Fibroblast of villous mesenchyme (primary cell): ENCODE data around the gene MEF2B. TPM values are rescaled to one million over a fixed set of nuclear protein-coding genes. Genes with fewer than 3 reads are reported as not detected.

Source experiments
- DNase-seq: peaks from one replicate; pipeline ENCODE4 v3.0.0-alpha.2; 2010; ENCODE audit warnings: low read depth
- H3K4me3 ChIP-seq: 2 replicates; pipeline ENCODE4 v1.5.1; 2011; ENCODE audit warnings: low read depth, mild to moderate bottlenecking, low read length
- CTCF ChIP-seq: IDR thresholded peaks from 2 replicates; pipeline ENCODE4 v1.5.1; 2012; ENCODE audit warnings: low read depth, mild to moderate bottlenecking, low read length; ENCODE audit not compliant: insufficient read depth
- total RNA-seq: library from RNA; depleted of rRNA; stranded (reverse); fragments of >200 nt; gene quantifications from 2 replicates; pipeline ENCODE4 v1.2.3, GENCODE V29; 2012

Gene MEF2B
- 0.32 TPM in 1 of 2 replicates, not detected in the other for total RNA-seq

GRCh38 chr19:19170053-19170872 lies at the start of gene MEF2B:
Gene MEF2B (minus strand): TSS chr19:19170263. CDS start chr19:19150735, 19,528 bp downstream.
- H3K4me3 ChIP-seq, result peak within 1 kb of the TSS; percentile 40
- peak; percentile 68 for DNase-seq
- TF ChIP-seq CTCF, result no peak

- no peak overlapping the region for H3K4me3 ChIP-seq
- TF ChIP-seq CTCF, result no peak
- no peak for DNase-seq
Measured at GRCh38 chr19:19218911-19219310, 48.8 kb upstream of the MEF2B start.

- DNase-seq, result peak; percentile 8
- no peak for TF ChIP-seq CTCF
- H3K4me3 ChIP-seq, result no peak overlapping the region
Measured at GRCh38 chr19:19217099-19217498, 47.0 kb upstream of the MEF2B start.

- no peak for DNase-seq
- no peak for TF ChIP-seq CTCF
- H3K4me3 ChIP-seq, result no peak overlapping the region
Measured at GRCh38 chr19:19215792-19216191, 45.7 kb upstream of the MEF2B start.

- DNase-seq, result peak; percentile 46
- no peak for TF ChIP-seq CTCF
- no peak overlapping the region for H3K4me3 ChIP-seq
Measured at GRCh38 chr19:19214892-19215291, 44.8 kb upstream of the MEF2B start.

GRCh38 chr19:19214159-19214490 lies 44.1 kb upstream of the MEF2B start:
- no peak for DNase-seq
- H3K4me3 ChIP-seq, result no peak overlapping the region
- TF ChIP-seq CTCF, result no peak
